ENCODE results near the gene SMURF2.

DNA sequence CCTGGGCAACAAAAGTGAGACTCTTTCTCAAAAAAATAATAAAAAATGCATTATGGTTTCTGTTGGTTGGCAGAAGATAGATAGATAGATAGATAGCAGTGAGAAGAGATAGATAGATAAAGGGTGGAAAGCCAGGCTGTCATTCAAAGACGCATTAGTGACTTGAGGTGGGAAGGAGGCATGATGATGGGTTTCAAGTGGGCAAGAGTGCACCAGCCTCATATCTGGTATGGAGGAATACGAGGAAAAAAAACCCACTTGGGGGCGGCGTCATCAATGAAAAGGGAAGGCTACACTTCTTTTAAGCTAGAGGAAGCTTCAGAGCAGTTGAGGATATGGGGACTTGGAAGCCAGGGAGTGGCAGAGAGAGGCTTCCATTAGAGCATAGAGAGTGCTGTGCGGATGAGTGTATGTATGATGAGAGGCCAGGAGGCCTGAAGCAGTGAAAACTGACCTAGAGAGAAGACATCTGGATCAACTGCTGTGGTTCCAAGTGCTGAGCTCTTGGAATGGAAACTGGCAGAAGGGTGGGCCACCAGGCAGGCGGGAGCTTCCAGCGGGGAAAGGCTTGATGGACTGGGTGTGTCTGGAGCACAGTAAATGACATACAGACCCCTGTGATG lies 123.5 kb downstream of the SMURF2 start:
- TF ChIP-seq, protein P1, sequence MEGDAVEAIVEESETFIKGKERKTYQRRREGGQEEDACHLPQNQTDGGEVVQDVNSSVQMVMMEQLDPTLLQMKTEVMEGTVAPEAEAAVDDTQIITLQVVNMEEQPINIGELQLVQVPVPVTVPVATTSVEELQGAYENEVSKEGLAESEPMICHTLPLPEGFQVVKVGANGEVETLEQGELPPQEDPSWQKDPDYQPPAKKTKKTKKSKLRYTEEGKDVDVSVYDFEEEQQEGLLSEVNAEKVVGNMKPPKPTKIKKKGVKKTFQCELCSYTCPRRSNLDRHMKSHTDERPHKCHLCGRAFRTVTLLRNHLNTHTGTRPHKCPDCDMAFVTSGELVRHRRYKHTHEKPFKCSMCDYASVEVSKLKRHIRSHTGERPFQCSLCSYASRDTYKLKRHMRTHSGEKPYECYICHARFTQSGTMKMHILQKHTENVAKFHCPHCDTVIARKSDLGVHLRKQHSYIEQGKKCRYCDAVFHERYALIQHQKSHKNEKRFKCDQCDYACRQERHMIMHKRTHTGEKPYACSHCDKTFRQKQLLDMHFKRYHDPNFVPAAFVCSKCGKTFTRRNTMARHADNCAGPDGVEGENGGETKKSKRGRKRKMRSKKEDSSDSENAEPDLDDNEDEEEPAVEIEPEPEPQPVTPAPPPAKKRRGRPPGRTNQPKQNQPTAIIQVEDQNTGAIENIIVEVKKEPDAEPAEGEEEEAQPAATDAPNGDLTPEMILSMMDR (conservative IDR thresholded peaks at IDR 0.05; ENCODE audit: low read depth, low read length), result no peak
- TF ChIP-seq EZH2 (IDR thresholded peaks at IDR 0.05; ENCODE audit: low read length, unreplicated experiment), result no peak
